GM10266 (cell line): Measurements from ENCODE around the gene NF2.

Source experiments
- DNase-seq: peaks from one replicate; pipeline ENCODE4 v3.0.0; 2012; ENCODE audit errors: extremely low spot score
- CTCF ChIP-seq: IDR thresholded peaks from 2 replicates; pipeline ENCODE4 v1.5.1; 2012; ENCODE audit warnings: mild to moderate bottlenecking, low read depth; ENCODE audit not compliant: control insufficient read depth, insufficient read depth; ENCODE audit errors: missing control alignments

The NF2 gene

GRCh38 chr22:29569011-29569678 is 34.3 kb upstream of the NF2 start:
- no peak for TF ChIP-seq CTCF
- DNase-seq: no peak

- no peak for DNase-seq
- no peak for TF ChIP-seq CTCF
These were observed 33.0 kb upstream of the NF2 start for GRCh38 chr22:29570456-29570855.

- no peak for TF ChIP-seq CTCF
- no peak for DNase-seq
These were observed 32.4 kb upstream of the NF2 start for GRCh38 chr22:29570912-29571549.

- TF ChIP-seq CTCF: no peak
- DNase-seq: no peak
These were observed 28.5 kb upstream of the NF2 start for GRCh38 chr22:29574762-29575450.

- no peak for DNase-seq
- TF ChIP-seq CTCF: no peak
These were observed 24.8 kb upstream of the NF2 start for GRCh38 chr22:29578462-29579200.

GRCh38 chr22:29580200-29580810 is 23.1 kb upstream of the NF2 start:
- DNase-seq: peak; percentile 61
- no peak for TF ChIP-seq CTCF
